Measurements from ENCODE around the gene OLFM3.

Gene OLFM3

DNA sequence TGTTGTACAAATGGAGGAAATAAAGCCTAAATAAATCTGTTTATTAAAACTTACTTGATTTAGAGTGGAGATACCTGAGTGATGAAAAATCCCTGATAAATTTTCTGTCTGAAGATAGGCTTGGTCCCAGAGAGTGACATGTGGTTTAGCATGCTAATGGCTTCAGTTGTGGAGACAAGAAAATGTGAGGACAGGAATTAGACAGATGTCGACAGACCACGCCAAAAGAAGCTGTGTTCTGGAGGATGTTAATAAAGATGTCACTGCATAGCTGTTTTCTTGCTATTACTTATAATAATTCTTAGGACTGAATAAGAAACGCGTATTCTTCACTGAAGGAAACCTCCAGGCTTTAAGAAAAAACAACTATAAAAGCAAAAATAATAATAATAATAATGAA, 154.9 kb downstream of the OLFM3 start:
- DNase-seq (ENCODE audit: extremely low read depth, low read depth) = no peak
- TF ChIP-seq, protein P1, sequence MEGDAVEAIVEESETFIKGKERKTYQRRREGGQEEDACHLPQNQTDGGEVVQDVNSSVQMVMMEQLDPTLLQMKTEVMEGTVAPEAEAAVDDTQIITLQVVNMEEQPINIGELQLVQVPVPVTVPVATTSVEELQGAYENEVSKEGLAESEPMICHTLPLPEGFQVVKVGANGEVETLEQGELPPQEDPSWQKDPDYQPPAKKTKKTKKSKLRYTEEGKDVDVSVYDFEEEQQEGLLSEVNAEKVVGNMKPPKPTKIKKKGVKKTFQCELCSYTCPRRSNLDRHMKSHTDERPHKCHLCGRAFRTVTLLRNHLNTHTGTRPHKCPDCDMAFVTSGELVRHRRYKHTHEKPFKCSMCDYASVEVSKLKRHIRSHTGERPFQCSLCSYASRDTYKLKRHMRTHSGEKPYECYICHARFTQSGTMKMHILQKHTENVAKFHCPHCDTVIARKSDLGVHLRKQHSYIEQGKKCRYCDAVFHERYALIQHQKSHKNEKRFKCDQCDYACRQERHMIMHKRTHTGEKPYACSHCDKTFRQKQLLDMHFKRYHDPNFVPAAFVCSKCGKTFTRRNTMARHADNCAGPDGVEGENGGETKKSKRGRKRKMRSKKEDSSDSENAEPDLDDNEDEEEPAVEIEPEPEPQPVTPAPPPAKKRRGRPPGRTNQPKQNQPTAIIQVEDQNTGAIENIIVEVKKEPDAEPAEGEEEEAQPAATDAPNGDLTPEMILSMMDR (IDR thresholded peaks at IDR 0.05; ENCODE audit: low read depth, low read length) = no peak

DNA sequence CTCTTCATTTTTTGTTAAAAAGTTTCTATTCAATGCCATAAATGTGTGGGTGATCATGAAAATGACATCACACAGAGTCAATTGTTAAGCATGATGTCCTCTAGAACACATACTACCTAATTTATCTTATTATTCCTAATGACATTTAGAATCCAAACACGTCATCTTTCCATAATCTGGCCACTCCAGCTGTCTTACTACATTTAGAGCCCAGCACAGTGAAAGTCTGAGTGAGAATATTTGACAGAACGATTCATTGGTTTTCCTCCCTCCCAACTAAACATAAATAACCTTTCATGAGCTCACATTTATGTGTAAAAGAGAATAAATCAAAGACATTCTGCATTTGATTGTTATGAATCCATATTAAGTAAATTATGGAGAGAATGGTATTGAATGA, 160.7 kb downstream of the OLFM3 start:
- TF ChIP-seq, protein P1 (IDR thresholded peaks at IDR 0.05; ENCODE audit: low read depth, low read length) = no peak
- no peak for DNase-seq (ENCODE audit: extremely low read depth, low read depth)

DNA sequence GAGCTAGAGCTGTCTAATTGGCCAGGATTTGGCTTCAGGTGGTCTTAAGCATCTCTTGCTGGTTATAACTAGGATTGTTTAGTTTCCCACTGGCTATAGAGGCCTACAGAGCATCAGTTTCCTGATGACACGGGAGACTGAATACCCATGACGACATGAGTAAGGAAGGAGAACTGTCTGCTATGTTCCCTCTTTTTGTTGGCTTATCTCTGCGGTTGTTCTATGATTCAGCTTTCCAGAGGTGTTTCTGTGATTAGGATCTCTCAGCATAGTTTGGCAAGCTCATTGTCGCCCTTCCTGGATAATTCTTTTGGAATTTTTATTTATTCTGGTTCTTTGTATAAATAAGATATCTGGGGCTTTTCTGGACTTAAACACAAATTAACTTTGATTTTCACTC, 163.4 kb downstream of the OLFM3 start:
- DNase-seq (ENCODE audit: extremely low read depth, low read depth) = no peak
- TF ChIP-seq, protein P1 (IDR thresholded peaks at IDR 0.05; ENCODE audit: low read depth, low read length) = no peak

DNA sequence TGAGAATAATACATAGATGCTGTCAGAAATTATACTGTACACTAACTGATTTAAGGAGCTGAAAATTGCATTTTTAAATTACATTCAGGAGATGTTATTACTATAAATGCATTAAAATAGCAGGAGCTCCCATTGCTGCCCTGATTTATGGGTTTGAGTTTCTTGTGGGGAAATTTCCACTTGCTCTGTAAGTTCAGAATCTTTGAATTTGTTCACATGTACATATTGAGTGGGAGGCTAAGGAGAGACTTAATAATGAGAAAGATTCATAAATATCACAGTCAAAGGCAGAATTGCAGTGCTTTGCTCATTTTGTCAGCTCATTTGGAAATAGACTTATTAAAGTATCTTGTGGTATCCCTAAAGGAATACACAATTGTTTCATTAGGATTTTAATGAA, 170.3 kb downstream of the OLFM3 start:
- DNase-seq (ENCODE audit: extremely low read depth, low read depth) = no peak
- TF ChIP-seq, protein P1 (IDR thresholded peaks at IDR 0.05; ENCODE audit: low read depth, low read length) = no peak

DNA sequence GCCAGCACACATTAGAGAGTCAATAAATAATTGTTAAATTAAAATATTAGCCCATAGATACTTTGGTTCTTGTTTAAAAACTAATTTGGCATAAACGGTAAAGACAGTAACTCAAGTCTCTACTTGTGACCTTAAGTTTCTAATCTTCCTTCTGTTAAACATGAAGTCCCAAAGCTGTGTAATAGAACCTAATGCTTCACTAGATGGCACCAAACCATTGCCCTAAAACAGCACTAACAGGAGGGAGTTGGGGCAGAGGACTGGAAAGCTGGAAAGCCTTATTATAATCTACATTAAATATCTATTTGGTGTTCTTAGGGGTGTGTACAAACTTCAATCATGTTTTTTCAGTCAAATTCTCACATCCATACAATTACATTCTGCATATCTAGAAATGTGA, 176.7 kb downstream of the OLFM3 start:
- DNase-seq (ENCODE audit: extremely low read depth, low read depth) = no peak
- TF ChIP-seq, protein P1 (IDR thresholded peaks at IDR 0.05; ENCODE audit: low read depth, low read length) = no peak

DNA sequence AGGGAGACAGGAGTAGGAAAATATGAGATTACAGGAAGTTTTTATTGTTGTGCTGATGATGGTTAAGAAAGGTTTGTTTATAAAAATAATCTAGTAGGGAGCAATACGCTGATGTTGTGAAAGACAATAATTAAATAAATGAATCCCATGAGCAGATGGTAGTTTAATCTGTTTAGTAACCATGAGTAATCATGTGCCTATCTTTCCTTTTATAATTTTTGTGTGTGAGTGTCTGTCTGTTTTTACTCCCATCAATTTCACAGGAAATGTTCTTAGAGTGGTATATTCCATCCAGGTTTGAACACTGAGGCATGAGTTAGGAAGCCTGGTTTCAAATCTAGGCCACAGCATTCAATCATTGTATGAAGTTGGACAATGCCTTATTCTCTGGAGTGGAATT, 180.5 kb downstream of the OLFM3 start:
- TF ChIP-seq, protein P1 (IDR thresholded peaks at IDR 0.05; ENCODE audit: low read depth, low read length) = no peak
- DNase-seq (ENCODE audit: extremely low read depth, low read depth) = no peak

DNA sequence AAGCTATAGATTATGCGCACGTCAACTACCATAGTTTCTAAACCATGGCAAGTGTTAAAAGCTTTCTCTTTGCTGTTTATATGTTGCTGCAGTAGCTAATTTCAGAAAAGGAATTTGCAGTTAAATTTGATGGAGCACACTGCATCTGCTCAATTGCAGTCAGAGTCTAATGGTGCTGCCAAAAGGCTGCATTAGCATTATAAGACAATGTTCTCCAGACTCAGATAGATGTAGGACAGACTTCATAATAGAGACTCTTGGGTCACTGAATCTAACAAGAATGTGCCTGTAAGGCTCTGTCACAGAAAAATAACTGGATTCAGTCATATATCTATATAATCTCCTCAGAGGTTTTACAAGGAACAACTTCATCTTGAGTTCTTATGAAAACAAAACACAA, 198.3 kb downstream of the OLFM3 start:
- no peak for DNase-seq (ENCODE audit: extremely low read depth, low read depth)
- TF ChIP-seq, protein P1 (IDR thresholded peaks at IDR 0.05; ENCODE audit: low read depth, low read length) = no peak

Measured in AG09319 (cell line).